Memory B cell (primary cell): ENCODE results near the gene OVAAL.

Source experiments
- ATAC-seq: fragments of 150-1000 bp; cut with Tn5 transposase; 2 replicates; pipeline ENCODE4 v1.10.0; 2021; ENCODE audit warnings: low read depth, mild to moderate bottlenecking, moderate library complexity
- DNase-seq, 2 donors: peaks; one replicate each; pipeline ENCODE4 v3.0.0; 2022; ENCODE audit warnings: low spot score in 2 of 2
- H3K27ac Mint-ChIP-seq: one replicate; pipeline ENCODE4 v1.8.0; 2022; ENCODE audit warnings: mild to moderate bottlenecking, moderate library complexity, mixed read lengths
- H3K27me3 Mint-ChIP-seq: one replicate; pipeline ENCODE4 v1.8.0; 2022; ENCODE audit warnings: mixed read lengths
- H3K36me3 Mint-ChIP-seq: one replicate; pipeline ENCODE4 v1.8.0; 2022; ENCODE audit warnings: mild to moderate bottlenecking, mixed read lengths
- H3K4me1 Mint-ChIP-seq: one replicate; pipeline ENCODE4 v1.8.0; 2022; ENCODE audit warnings: mixed read lengths
- H3K4me3 Mint-ChIP-seq: one replicate; pipeline ENCODE4 v1.8.0; 2022; ENCODE audit warnings: mild to moderate bottlenecking, moderate library complexity, mixed read lengths
- H3K9me3 Mint-ChIP-seq: one replicate; pipeline ENCODE4 v1.8.0; 2022; ENCODE audit warnings: mixed read lengths

The OVAAL gene

GRCh38 chr1:180615493-180616290 lies 56.9 kb downstream of the OVAAL start:
- Mint-ChIP-seq H3K27me3 (no peaks in the 10 kb centered on the region), H3K27ac (no peak overlapping the region), H3K9me3 (no peaks in the 10 kb centered on the region), H3K36me3 (no peaks in the 10 kb centered on the region), H3K4me1 (peaks cover 6% of the 10 kb centered on the region), H3K4me3 (no peak overlapping the region)
- DNase-seq (no peak), ATAC-seq (no peak)
